Ammon's horn (tissue), 1 donor: Measurements from ENCODE around the gene LGALS7.
"Not testable (repeated sequence)": the region's sequence is repeated elsewhere in the genome, so short reads cannot be mapped to it uniquely, and the experiment has no call there.

ENCODE experiments used
- DNase-seq: peaks from one replicate; pipeline ENCODE4 v3.0.0-alpha.2; 2016; ENCODE audit warnings: low spot score

The LGALS7 gene

GRCh38 chr19:38773469-38774177 is at the start of gene LGALS7:
LGALS7 (minus strand) TSS chr19:38773517; CDS start chr19:38773492, 25 bp downstream.
- no peak for DNase-seq

GRCh38 chr19:38821230-38821825 is 48.0 kb upstream of the LGALS7 start:
- DNase-seq, result not testable (repeated sequence)

- no peak for DNase-seq
These were observed 46.1 kb upstream of the LGALS7 start for GRCh38 chr19:38819231-38819920.

GRCh38 chr19:38817081-38817480 is 43.8 kb upstream of the LGALS7 start:
- DNase-seq, result no peak

GRCh38 chr19:38816131-38816750 is 42.9 kb upstream of the LGALS7 start:
- no peak for DNase-seq

- DNase-seq, result no peak
These were observed 42.0 kb upstream of the LGALS7 start for GRCh38 chr19:38815059-38816001.

GRCh38 chr19:38813932-38814331 is 40.6 kb upstream of the LGALS7 start:
- not testable (repeated sequence) for DNase-seq

- no peak for DNase-seq
These were observed 40.0 kb upstream of the LGALS7 start for GRCh38 chr19:38813323-38813722.

GRCh38 chr19:38812841-38813320 is 39.6 kb upstream of the LGALS7 start, which contains the start of gene LGALS4:
LGALS4 (minus strand) TSS chr19:38812945; CDS start chr19:38812886, 59 bp downstream.
- no peak for DNase-seq

- no peak for DNase-seq
These were observed 38.9 kb upstream of the LGALS7 start for GRCh38 chr19:38812009-38812840.

- no peak for DNase-seq
These were observed 36.4 kb upstream of the LGALS7 start for GRCh38 chr19:38809592-38810252.

GRCh38 chr19:38808741-38809140 is 35.4 kb upstream of the LGALS7 start:
- no peak for DNase-seq

- not testable (repeated sequence) for DNase-seq
These were observed 34.2 kb upstream of the LGALS7 start for GRCh38 chr19:38807374-38808098.

- no peak for DNase-seq
These were observed 33.1 kb upstream of the LGALS7 start for GRCh38 chr19:38806371-38806770.

- no peak for DNase-seq
These were observed 31.9 kb upstream of the LGALS7 start for GRCh38 chr19:38805180-38805579.

- DNase-seq, result no peak
These were observed 30.2 kb upstream of the LGALS7 start for GRCh38 chr19:38803543-38803942.

- no peak for DNase-seq
These were observed 28.2 kb upstream of the LGALS7 start for GRCh38 chr19:38801359-38802095.

- DNase-seq, result no peak
These were observed 27.4 kb upstream of the LGALS7 start for GRCh38 chr19:38800577-38801347.
